ENCODE measurements around the gene SCN8A. TPM values are rescaled to one million over a fixed set of nuclear protein-coding genes. Genes with fewer than 3 reads are reported as not detected.

The SCN8A gene
- polyA plus RNA-seq, 1 experiment, result 9.6 TPM

DNA sequence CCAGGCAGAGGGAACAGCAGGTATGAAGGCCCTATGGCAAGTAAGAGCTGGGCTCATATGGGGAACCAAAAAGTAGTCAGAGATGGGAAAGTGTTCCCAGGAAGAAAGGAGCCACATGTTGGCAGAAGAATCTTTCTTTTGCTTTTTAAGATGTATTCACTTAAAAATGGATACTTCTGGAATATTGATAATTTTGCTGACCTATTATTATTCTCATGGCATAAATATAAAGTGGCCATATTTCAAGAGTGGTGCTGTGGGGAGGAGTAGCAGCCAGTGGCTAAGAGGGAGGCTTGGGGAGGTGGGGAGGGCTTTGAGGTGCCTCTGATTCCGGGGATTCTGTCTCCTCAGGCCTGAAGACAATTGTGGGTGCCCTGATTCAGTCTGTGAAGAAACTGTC lies 108.2 kb downstream of the SCN8A start:
- Histone ChIP-seq H3K4me3 (ENCODE audit: low read depth, low read length) (no peak overlapping the region), H3K9me3 (ENCODE audit: control insufficient read depth, insufficient read depth, low read length) (no peaks in the 10 kb centered on the region), H3K27ac (ENCODE audit: low read depth, low read length) (no peak overlapping the region), H3K27me3 (ENCODE audit: control insufficient read depth, insufficient read depth, low read length) (no peaks in the 10 kb centered on the region)
- ChIA-PET CTCF (no interaction called here), POLR2A (no interaction called here)
- DNase-seq (ENCODE audit: low read depth, low spot score), result no peak
- TF ChIP-seq, protein P1, sequence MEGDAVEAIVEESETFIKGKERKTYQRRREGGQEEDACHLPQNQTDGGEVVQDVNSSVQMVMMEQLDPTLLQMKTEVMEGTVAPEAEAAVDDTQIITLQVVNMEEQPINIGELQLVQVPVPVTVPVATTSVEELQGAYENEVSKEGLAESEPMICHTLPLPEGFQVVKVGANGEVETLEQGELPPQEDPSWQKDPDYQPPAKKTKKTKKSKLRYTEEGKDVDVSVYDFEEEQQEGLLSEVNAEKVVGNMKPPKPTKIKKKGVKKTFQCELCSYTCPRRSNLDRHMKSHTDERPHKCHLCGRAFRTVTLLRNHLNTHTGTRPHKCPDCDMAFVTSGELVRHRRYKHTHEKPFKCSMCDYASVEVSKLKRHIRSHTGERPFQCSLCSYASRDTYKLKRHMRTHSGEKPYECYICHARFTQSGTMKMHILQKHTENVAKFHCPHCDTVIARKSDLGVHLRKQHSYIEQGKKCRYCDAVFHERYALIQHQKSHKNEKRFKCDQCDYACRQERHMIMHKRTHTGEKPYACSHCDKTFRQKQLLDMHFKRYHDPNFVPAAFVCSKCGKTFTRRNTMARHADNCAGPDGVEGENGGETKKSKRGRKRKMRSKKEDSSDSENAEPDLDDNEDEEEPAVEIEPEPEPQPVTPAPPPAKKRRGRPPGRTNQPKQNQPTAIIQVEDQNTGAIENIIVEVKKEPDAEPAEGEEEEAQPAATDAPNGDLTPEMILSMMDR (IDR thresholded peaks at IDR 0.05; ENCODE audit: low read depth, low read length), result no peak

DNA sequence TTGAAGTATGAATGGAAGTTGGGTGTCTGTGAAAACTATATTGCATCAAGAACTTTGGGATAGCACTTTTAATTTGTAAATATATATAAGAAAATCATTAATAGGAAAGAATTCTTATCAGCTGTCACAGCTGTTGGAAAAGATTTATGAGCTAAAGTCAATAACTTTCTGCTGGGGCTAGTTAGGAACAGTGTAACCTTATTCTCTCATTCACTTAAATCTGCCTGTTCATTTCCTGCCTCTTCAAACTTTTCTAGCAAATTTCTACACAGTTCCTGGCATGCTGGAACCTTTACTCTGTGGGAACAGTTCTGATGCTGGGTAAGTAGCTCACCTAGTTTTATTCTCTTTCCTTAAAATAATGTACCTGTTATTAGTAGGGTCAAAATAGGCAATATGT lies 109.9 kb downstream of the SCN8A start:
- TF ChIP-seq, protein P1 (IDR thresholded peaks at IDR 0.05; ENCODE audit: low read depth, low read length), result no peak
- H3K27ac ChIP-seq (ENCODE audit: low read depth, low read length), result no peak overlapping the region
- POLR2A ChIA-PET, result no interaction called here

DNA sequence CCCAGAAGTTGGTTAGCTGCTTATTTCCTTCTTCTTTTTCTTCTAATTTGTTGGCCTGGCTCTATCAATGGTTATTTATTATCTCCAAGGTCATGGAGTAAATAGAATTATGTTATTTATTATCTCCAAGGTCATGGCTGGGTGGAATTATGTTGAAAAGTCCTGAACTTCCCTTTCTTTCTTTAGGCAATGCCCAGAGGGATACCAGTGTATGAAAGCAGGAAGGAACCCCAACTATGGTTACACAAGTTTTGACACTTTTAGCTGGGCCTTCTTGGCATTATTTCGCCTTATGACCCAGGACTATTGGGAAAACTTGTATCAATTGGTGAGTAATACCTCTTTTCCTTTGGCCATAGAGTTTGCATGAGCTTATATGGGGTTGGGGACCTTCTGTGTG lies 111.6 kb downstream of the SCN8A start:
- no peak for DNase-seq (ENCODE audit: low read depth, low spot score)
- ChIA-PET POLR2A (no interaction called here), CTCF (no interaction called here)
- H3K9me3 ChIP-seq (ENCODE audit: control insufficient read depth, insufficient read depth, low read length), result no peaks in the 10 kb centered on the region
- TF ChIP-seq, protein P1 (IDR thresholded peaks at IDR 0.05; ENCODE audit: low read depth, low read length), result no peak
- H3K27me3 ChIP-seq (ENCODE audit: control insufficient read depth, insufficient read depth, low read length), result no peaks in the 10 kb centered on the region
- no peak overlapping the region for H3K27ac ChIP-seq (ENCODE audit: low read depth, low read length)
- H3K4me3 ChIP-seq (ENCODE audit: low read depth, low read length), result no peak overlapping the region

More for the DNA sequence above, 109.9 kb downstream of the SCN8A start:
- Histone ChIP-seq H3K9me3 (ENCODE audit: control insufficient read depth, insufficient read depth, low read length) (no peaks in the 10 kb centered on the region), H3K27me3 (ENCODE audit: control insufficient read depth, insufficient read depth, low read length) (no peaks in the 10 kb centered on the region), H3K4me3 (ENCODE audit: low read depth, low read length) (no peak overlapping the region)
- CTCF ChIA-PET, result interaction anchor here (0.5 to 1.0 kb wide), 2 partner anchors 168 to 270 kb away, joined by 3 to 4 read pairs; no protein-coding TSS in a partner anchor
- DNase-seq (ENCODE audit: low read depth, low spot score), result no peak

DNA sequence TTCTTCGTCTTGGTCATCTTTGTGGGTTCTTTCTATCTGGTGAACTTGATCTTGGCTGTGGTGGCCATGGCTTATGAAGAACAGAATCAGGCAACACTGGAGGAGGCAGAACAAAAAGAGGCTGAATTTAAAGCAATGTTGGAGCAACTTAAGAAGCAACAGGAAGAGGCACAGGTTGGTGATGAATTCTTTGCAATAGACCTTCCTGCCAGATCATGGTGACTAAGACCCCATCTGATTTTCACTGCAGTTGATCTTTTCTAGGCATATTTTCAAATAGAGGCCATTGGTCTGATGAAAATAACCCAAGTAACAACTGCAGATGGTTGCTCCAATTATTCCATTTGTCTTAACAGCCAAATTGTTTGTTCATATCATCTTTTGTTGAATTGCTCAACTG lies 114.4 kb downstream of the SCN8A start:
- CTCF ChIA-PET, result no interaction called here
- no peak for DNase-seq (ENCODE audit: low read depth, low spot score)
- H3K9me3 ChIP-seq (ENCODE audit: control insufficient read depth, insufficient read depth, low read length), result no peaks in the 10 kb centered on the region
- TF ChIP-seq, protein P1 (IDR thresholded peaks at IDR 0.05; ENCODE audit: low read depth, low read length), result no peak
- H3K27ac ChIP-seq (ENCODE audit: low read depth, low read length), result no peak overlapping the region
- POLR2A ChIA-PET, result no interaction called here
- H3K27me3 ChIP-seq (ENCODE audit: control insufficient read depth, insufficient read depth, low read length), result no peaks in the 10 kb centered on the region
- no peak overlapping the region for H3K4me3 ChIP-seq (ENCODE audit: low read depth, low read length)

DNA sequence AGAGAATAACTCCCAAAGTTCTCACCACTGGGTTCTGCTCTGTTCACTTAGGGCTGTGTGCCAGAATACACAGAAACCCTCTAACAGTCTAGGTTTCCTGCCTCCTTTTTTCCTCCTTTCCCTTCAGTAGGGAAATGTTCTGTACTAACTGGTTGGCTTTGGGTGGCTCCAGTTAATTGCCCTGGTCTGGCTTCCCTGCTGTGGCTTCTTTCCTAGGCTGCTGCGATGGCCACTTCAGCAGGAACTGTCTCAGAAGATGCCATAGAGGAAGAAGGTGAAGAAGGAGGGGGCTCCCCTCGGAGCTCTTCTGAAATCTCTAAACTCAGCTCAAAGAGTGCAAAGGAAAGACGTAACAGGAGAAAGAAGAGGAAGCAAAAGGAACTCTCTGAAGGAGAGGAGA lies 115.2 kb downstream of the SCN8A start:
- H3K4me3 ChIP-seq (ENCODE audit: low read depth, low read length), result no peak overlapping the region
- TF ChIP-seq, protein P1 (IDR thresholded peaks at IDR 0.05; ENCODE audit: low read depth, low read length), result no peak
- CTCF ChIA-PET, result no interaction called here
- no peaks in the 10 kb centered on the region for H3K9me3 ChIP-seq (ENCODE audit: control insufficient read depth, insufficient read depth, low read length)
- no peak for DNase-seq (ENCODE audit: low read depth, low spot score)
- no peaks in the 10 kb centered on the region for H3K27me3 ChIP-seq (ENCODE audit: control insufficient read depth, insufficient read depth, low read length)
- POLR2A ChIA-PET, result no interaction called here
- H3K27ac ChIP-seq (ENCODE audit: low read depth, low read length), result no peak overlapping the region
